Tibial nerve (tissue), 4 donors: ENCODE measurements around the gene WTIP.

Experiments
- CTCF ChIP-seq, 5 experiments: fragments of 200-600 bp in 3 of 5; fragments of 450-650 bp in 2 of 5; sonication (generic) in 3 of 5; IDR thresholded peaks; one replicate each; pipeline ENCODE4 v1.5.1; 2016 to 2019; ENCODE audit warnings: antibody characterized with exemption in 5 of 5, mild to moderate bottlenecking in 3 of 5, moderate library complexity in 2 of 5
- EP300 ChIP-seq, 2 donors: sonication (generic); formaldehyde crosslinking; IDR thresholded peaks; one replicate each; pipeline ENCODE4 v1.6.1; 2017; ENCODE audit warnings: antibody characterized with exemption in 2 of 2, mild to moderate bottlenecking in 1 of 2

GRCh38 chr19:34504809-34505291 lies 23.3 kb downstream of the WTIP start:
- TF ChIP-seq CTCF (IDR thresholded peaks at IDR 0.05) (no peak), EP300 (IDR thresholded peaks at IDR 0.05) (no peak)
